Hepatocyte (in vitro differentiated cells): ENCODE measurements around the gene UGT1A6.
"Not testable (repeated sequence)": the region's sequence is repeated elsewhere in the genome, so short reads cannot be mapped to it uniquely, and the experiment has no call there.

Source experiments
- EZH2 ChIP-seq: fragments of 200-600 bp; sonication (generic); IDR thresholded peaks from 2 replicates; pipeline ENCODE4 v1.6.1; 2016; ENCODE audit warnings: antibody characterized with exemption, mild to moderate bottlenecking, borderline replicate concordance
- EZH2phosphoT487 ChIP-seq: fragments of 200-600 bp; sonication (generic); IDR thresholded peaks from one replicate; pipeline ENCODE4 v1.6.1; 2018; ENCODE audit warnings: antibody characterized with exemption, mild to moderate bottlenecking, low read depth, moderate library complexity; ENCODE audit not compliant: unreplicated experiment, severe bottlenecking
- TF ChIP-seq, protein P1 (sequence below): fragments of 200-600 bp; sonication (generic); IDR thresholded peaks from 2 replicates; pipeline ENCODE4 v1.5.1; 2016; ENCODE audit warnings: antibody characterized with exemption, mild to moderate bottlenecking; ENCODE audit not compliant: poor library complexity

DNA sequence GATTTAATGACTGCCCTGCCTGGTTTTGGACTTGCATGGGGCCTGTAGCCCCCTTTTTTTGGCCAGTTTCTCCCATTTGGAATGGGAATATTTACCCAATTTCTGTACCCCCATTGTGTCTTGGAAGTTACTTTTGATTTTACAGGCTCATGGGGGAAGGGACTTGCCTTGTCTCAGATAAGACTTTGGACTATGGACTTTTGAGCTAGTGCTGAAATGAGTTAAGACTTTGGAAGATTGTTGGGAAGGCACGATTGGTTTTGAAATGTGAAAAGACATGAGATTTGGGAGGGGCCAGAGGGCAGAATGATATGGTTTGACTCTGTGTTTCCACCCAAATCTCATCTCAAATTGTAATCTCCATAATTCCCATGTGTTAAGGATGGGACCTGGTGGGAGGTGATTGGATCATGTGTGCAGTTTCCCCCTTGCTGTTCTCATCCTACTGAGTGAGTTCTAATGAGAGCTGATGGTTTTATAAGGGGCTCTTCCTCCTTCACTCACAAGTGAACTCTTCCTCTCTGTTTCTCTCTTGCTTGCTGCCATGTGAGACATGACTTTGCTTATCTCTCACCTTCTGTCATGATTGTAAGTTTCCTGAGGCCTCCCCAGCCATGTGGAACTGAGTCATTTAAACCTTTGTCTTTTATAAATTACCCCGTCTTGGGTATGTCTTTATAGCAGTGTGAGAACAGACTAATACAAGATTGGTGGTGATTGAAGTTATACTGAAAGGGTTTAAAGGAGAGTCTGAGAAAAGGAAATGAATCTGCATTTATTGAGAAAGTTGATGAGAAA is 58.7 kb downstream of the UGT1A6 start:
- TF ChIP-seq EZH2, EZH2phosphoT487: not testable (repeated sequence)
- TF ChIP-seq, protein P1, sequence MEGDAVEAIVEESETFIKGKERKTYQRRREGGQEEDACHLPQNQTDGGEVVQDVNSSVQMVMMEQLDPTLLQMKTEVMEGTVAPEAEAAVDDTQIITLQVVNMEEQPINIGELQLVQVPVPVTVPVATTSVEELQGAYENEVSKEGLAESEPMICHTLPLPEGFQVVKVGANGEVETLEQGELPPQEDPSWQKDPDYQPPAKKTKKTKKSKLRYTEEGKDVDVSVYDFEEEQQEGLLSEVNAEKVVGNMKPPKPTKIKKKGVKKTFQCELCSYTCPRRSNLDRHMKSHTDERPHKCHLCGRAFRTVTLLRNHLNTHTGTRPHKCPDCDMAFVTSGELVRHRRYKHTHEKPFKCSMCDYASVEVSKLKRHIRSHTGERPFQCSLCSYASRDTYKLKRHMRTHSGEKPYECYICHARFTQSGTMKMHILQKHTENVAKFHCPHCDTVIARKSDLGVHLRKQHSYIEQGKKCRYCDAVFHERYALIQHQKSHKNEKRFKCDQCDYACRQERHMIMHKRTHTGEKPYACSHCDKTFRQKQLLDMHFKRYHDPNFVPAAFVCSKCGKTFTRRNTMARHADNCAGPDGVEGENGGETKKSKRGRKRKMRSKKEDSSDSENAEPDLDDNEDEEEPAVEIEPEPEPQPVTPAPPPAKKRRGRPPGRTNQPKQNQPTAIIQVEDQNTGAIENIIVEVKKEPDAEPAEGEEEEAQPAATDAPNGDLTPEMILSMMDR, result not testable (repeated sequence)
